Fibroblast of mammary gland (primary cell): Measurements from ENCODE around the gene SESN2.

Source experiments
- DNase-seq: peaks from one replicate; pipeline ENCODE4 v3.0.0-alpha.2; 2010; ENCODE audit warnings: low read depth
- H3K4me3 ChIP-seq: 2 replicates; pipeline ENCODE4 v1.5.1; 2011; ENCODE audit warnings: low read depth, mild to moderate bottlenecking, low read length, moderate library complexity; ENCODE audit not compliant: control insufficient read depth
- TF ChIP-seq, protein P1 (sequence below): conservative IDR thresholded peaks from 2 replicates; pipeline ENCODE4 v1.5.1; 2011; ENCODE audit warnings: low read depth, low read length, inconsistent platforms; ENCODE audit not compliant: control insufficient read depth, insufficient read depth

The SESN2 gene

DNA sequence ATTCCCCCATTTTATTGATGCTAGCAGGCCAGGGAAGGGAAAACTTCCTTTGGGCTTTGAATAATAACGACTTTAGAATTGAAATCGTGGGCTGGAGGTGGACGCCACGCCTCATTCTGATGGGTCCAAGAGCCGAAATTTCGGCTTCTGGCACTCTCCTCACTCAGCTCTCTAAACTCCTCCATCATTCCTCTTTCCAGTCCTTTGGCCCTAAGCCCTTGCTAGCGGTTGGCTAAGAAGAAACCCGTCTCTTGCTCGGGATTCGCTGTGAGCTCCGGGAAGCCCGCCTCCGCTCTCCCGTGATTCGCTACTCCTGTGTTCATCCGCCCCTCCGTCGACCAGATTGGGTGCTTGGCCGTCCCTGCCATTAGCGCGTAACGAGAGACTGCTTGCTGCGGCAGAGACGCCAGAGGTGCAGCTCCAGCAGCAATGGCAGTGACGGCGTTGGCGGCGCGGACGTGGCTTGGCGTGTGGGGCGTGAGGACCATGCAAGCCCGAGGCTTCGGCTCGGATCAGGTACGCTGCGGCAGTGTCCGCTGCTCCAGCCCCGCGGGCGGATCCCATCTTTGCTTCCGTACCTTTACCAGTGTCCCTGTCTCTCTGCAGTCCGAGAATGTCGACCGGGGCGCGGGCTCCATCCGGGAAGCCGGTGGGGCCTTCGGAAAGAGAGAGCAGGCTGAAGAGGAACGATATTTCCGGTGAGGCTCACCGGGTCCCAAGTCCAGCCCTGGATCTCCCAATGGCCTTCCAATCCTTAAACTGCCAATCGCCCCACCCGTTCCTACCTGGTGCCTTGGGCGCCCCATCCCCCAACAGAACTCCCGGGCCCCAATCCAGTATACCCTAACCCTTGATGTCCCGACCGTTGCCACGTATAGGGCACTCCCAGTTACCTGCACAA lies 23.3 kb upstream of the SESN2 start, which contains the start of gene ATP5IF1:
TSS of gene ATP5IF1 (plus strand) at position 370 of the 901 bp plus-strand sequence. CDS start at position 430, 60 bp downstream.
- H3K4me3 ChIP-seq = peak within 1 kb of the TSS; percentile 98
- TF ChIP-seq, protein P1, sequence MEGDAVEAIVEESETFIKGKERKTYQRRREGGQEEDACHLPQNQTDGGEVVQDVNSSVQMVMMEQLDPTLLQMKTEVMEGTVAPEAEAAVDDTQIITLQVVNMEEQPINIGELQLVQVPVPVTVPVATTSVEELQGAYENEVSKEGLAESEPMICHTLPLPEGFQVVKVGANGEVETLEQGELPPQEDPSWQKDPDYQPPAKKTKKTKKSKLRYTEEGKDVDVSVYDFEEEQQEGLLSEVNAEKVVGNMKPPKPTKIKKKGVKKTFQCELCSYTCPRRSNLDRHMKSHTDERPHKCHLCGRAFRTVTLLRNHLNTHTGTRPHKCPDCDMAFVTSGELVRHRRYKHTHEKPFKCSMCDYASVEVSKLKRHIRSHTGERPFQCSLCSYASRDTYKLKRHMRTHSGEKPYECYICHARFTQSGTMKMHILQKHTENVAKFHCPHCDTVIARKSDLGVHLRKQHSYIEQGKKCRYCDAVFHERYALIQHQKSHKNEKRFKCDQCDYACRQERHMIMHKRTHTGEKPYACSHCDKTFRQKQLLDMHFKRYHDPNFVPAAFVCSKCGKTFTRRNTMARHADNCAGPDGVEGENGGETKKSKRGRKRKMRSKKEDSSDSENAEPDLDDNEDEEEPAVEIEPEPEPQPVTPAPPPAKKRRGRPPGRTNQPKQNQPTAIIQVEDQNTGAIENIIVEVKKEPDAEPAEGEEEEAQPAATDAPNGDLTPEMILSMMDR = no peak
- DNase-seq = peak; percentile 98

DNA sequence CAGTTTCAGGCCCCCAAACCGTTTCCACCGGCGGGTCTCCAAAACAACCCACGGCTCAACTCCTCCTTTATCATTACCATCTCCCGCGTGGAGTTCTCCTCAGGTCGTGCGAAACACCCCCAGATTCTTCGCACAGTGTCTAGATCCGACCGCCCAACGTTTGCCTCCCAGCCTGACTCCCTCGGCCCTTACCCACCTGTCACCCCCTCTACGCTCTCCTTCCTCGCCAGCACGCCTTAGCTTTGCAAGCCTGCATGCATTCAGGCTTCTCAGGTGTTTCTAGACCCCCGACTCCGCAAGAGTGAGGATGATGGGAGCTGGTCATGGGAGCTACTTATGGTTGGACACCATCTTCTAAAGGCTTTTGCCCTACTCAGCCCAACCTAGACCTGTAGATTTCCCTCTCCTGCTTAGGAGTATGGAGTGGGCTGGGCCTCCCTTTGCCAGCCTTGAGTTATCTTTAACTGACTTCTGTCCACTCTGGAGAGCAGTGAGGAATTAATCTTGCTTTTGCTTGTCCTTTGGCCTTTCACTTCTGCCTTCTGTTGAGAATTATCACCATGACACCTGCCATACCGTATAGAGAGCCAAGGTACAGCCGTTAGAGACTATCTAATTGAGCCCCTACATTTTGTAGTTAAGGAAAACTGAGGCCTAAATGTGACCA lies 22.5 kb upstream of the SESN2 start:
- peak overlapping the region; percentile 98 for H3K4me3 ChIP-seq
- TF ChIP-seq, protein P1 = no peak
- DNase-seq = no peak

DNA sequence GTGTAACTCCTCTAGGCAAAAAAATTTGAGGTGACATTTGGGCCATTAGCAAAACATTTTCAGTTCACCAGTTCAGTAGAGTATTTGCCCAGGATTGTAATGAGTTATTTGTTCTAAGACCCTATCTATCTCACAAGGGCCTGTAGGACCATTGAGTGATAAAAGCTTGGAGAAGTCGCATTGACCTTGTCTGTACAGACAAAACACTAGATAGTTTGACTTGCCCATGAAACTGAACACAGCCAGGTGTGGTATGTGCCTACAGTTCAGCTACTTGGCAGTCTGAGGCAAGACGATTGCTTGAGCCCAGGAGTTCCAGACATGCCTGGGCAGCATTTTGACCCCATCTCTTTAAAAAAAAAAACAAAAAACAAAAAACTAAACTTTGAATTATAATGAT lies 20.3 kb upstream of the SESN2 start:
- TF ChIP-seq, protein P1 = no peak
- no peak overlapping the region for H3K4me3 ChIP-seq
- DNase-seq = no peak

DNA sequence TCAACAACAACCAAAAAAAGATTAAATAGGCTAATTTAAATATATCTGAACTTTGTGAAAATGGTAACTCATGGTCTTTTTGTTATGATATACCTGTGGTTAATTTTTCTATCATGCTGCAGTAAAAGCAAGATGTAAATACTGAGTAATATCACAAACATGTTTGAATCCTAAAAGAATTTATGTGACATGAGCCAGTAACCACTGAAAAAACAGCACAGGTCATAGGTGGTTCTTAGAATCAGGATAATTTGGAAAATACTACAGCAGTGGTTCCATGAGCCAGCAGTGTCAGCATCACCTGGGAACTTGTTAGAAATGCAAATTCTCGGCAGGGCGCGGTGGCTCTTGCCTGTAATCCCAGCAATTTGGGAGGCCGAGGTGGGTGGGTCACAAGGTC lies 19.3 kb upstream of the SESN2 start:
- H3K4me3 ChIP-seq = no peak overlapping the region
- TF ChIP-seq, protein P1 = no peak
- DNase-seq = no peak

DNA sequence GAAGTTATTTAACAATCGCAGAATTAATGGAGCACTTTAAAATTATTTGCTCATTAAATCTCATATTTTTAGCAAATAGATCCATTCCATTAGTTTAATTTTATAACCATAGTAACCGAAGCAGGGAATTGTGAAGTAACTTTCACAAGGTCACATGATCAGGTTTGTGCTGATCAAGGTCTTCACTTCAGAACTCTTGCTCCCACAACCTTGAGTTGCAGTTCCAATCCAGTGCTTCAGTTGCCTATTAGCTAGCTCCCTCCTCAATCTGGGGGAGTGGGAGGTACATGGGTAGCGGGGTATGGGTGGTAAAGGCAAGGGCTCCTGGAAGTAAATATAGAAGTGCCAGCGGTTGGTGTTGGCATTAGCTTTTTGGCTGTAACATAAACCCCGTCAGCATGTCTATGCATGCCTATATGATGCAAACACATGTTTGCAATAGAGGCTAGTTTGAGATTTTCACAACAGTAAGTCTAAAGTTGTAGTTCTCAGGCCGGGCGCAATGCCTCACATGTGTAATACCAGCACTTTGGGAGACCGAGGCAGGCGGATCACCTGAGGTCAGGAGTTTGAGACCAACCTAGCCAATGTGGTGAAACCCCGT lies 17.6 kb upstream of the SESN2 start:
- TF ChIP-seq, protein P1 = no peak
- H3K4me3 ChIP-seq = no peak overlapping the region
- DNase-seq = no peak

DNA sequence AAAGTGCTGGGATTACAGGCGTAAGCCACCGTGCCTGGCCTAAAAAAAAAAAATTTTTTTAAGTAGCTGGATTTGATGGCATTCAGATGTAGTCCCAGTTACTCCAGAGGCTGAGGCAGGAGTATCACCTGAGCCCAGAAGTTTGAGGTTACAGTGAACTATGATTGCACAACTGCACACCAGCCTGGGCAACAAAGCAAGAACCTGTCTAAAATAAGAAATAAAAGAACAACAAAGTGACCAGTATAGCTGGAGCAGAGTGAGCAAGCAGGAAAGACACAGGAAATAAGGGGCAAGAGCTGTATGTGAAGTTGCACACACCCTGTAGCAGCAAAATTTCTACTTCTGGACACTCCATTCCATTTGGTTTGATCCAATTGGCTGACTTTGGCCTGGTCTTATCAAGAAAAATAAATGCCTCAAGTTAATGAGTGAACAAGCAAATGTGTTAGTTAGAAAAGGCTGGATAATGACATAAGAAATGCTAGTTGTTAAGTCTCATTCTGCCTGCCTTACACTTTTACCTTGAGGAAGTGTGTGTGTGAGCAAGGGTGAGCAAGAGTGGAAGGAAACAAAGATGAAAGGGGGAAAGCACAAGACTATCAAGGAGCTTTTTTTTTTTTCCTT lies 15.5 kb upstream of the SESN2 start:
- TF ChIP-seq, protein P1 = no peak
- no peak overlapping the region for H3K4me3 ChIP-seq
- no peak for DNase-seq
